Stimulated activated naive B cell treated with anti-CD40 and anti-IgM and Interleukin-4, amounts not matched to agents 10 μg/mL and 1 μg/mL and 100 μg/mL, for 72 hours (primary cell): ENCODE results near the gene MDH1B.
"Not testable (repeated sequence)": the region's sequence is repeated elsewhere in the genome, so short reads cannot be mapped to it uniquely, and the experiment has no call there.

Source experiments
- ATAC-seq, 2 donors: fragments of 150-1000 bp; cut with Tn5 transposase; replicated peaks; 2 replicates each; pipeline ENCODE4 v1.10.0; 2021; ENCODE audit warnings: moderate library complexity in 1 of 2
- DNase-seq: peaks from one replicate; pipeline ENCODE4 v3.0.0; 2021
- H3K27ac Mint-ChIP-seq: one replicate; pipeline ENCODE4 v1.8.0; 2022; ENCODE audit warnings: mild to moderate bottlenecking, mixed read lengths
- H3K27me3 Mint-ChIP-seq, 2 donors: one replicate each; pipeline ENCODE4 v1.8.0; 2022; ENCODE audit warnings: mixed read lengths in 2 of 2
- H3K36me3 Mint-ChIP-seq, 2 donors: one replicate each; pipeline ENCODE4 v1.8.0; 2022; ENCODE audit warnings: mixed read lengths in 2 of 2, mild to moderate bottlenecking in 1 of 2
- H3K4me1 Mint-ChIP-seq, 2 donors: one replicate each; pipeline ENCODE4 v1.8.0; 2022; ENCODE audit warnings: mixed read lengths in 2 of 2, mild to moderate bottlenecking in 1 of 2
- H3K4me3 Mint-ChIP-seq, 2 donors: one replicate each; pipeline ENCODE4 v1.8.0; 2022; ENCODE audit warnings: mild to moderate bottlenecking in 2 of 2, mixed read lengths in 2 of 2, moderate library complexity in 1 of 2
- H3K9me3 Mint-ChIP-seq, 2 donors: one replicate each; pipeline ENCODE4 v1.8.0; 2022; ENCODE audit warnings: mixed read lengths in 2 of 2, mild to moderate bottlenecking in 1 of 2

The MDH1B gene

GRCh38 chr2:206765242-206766056 lies at the start of gene MDH1B, which contains the start of gene FASTKD2:
Gene MDH1B, minus strand, starts transcription at chr2:206765328. Its CDS starts 57 bp downstream, at chr2:206765271.
Gene FASTKD2, plus strand, starts transcription at chr2:206765606. Its CDS starts 1,088 bp downstream, at chr2:206766694.
- peak; percentile 87 for DNase-seq
- Mint-ChIP-seq H3K27me3 (no peaks in the 10 kb centered on the region), H3K4me1 (peaks cover 16 to 30% of the 10 kb centered on the region in 2 donors), H3K27ac (peak within 1 kb of the TSS; percentile 98), H3K4me3 (peak within 1 kb of the TSS; percentile 90 to 93), H3K36me3 (peaks cover 7 to 16% of the 10 kb centered on the region in 2 donors), H3K9me3 (no peaks in the 10 kb centered on the region)
- peak; percentile 91 to 93 for ATAC-seq

DNA sequence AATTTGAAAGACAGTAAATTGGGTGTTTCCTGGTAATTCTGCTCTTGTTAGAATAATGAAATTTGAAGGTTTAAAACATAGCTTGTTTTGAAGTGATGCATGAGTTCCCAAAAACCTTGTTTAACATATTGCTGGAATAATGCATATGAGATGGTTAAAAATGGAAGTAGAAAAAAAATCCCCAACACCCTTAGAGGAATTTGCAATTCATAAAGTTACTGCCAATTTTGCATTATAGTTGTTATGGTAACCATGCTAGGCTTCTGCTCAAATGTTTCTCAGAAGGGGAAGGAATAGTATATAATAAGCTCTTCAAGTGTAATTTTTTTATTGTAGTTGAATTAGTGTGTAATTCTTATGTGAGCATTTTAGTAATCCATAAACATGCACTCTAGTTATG lies 49.4 kb upstream of the MDH1B start:
- Mint-ChIP-seq H3K4me1 (no peaks in the 10 kb centered on the region), H3K27ac (no peak overlapping the region), H3K36me3 (peaks cover 12 to 31% of the 10 kb centered on the region in 2 donors), H3K4me3 (no peak overlapping the region), H3K9me3 (no peaks in the 10 kb centered on the region), H3K27me3 (no peaks in the 10 kb centered on the region)
- no peak for ATAC-seq
- no peak for DNase-seq

DNA sequence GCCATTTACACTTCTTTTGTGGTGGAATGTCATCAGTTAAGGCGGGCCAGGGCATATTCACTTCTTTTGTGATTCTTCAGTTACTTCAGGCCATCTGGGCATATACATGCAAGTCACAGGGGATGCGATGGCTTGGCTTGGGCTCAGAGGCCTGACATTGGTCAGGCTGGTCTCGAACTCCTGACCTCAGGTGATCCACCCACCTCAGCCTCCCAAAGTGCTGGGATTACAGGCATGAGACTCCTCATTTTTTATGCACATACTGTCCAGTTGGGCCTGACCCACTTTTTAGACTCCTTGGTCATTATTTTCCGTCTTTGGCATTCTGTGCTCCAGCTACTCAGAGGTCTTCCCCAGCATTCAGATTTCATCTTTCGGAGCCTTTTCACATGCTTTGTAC lies 47.3 kb upstream of the MDH1B start:
- not testable (repeated sequence) for H3K27ac Mint-ChIP-seq, H3K27me3 Mint-ChIP-seq, DNase-seq, H3K4me1 Mint-ChIP-seq, ATAC-seq, H3K4me3 Mint-ChIP-seq, H3K9me3 Mint-ChIP-seq
- H3K36me3 Mint-ChIP-seq = peaks cover 12 to 28% of the 10 kb centered on the region in 2 donors

GRCh38 chr2:206807624-206808023 lies 42.5 kb upstream of the MDH1B start:
- not testable (repeated sequence) for H3K9me3 Mint-ChIP-seq, ATAC-seq, H3K4me1 Mint-ChIP-seq, DNase-seq, H3K27me3 Mint-ChIP-seq, H3K4me3 Mint-ChIP-seq, H3K27ac Mint-ChIP-seq
- peaks cover 4 to 31% of the 10 kb centered on the region in 2 donors for H3K36me3 Mint-ChIP-seq

GRCh38 chr2:206805887-206806607 lies 40.9 kb upstream of the MDH1B start:
- H3K4me3 Mint-ChIP-seq = no peak overlapping the region

GRCh38 chr2:206804326-206804725 lies 39.2 kb upstream of the MDH1B start:
- H3K27ac Mint-ChIP-seq = no peak overlapping the region
- ATAC-seq (no peak), DNase-seq (no peak)
- peaks cover 5 to 36% of the 10 kb centered on the region in 2 donors for H3K36me3 Mint-ChIP-seq
- no peak overlapping the region for H3K4me3 Mint-ChIP-seq
- no peaks in the 10 kb centered on the region for H3K27me3 Mint-ChIP-seq
- H3K9me3 Mint-ChIP-seq = no peaks in the 10 kb centered on the region
- H3K4me1 Mint-ChIP-seq = peaks cover 6 to 10% of the 10 kb centered on the region in 2 donors

More at GRCh38 chr2:206805887-206806607, 40.9 kb upstream of the MDH1B start:
- Mint-ChIP-seq H3K4me1 (peaks cover 0 to under 1% of the 10 kb centered on the region in 2 donors), H3K27ac (no peak overlapping the region), H3K36me3 (peaks cover 2 to 32% of the 10 kb centered on the region in 2 donors), H3K9me3 (no peaks in the 10 kb centered on the region), H3K27me3 (no peaks in the 10 kb centered on the region)
- no peak for ATAC-seq
- DNase-seq = no peak

DNA sequence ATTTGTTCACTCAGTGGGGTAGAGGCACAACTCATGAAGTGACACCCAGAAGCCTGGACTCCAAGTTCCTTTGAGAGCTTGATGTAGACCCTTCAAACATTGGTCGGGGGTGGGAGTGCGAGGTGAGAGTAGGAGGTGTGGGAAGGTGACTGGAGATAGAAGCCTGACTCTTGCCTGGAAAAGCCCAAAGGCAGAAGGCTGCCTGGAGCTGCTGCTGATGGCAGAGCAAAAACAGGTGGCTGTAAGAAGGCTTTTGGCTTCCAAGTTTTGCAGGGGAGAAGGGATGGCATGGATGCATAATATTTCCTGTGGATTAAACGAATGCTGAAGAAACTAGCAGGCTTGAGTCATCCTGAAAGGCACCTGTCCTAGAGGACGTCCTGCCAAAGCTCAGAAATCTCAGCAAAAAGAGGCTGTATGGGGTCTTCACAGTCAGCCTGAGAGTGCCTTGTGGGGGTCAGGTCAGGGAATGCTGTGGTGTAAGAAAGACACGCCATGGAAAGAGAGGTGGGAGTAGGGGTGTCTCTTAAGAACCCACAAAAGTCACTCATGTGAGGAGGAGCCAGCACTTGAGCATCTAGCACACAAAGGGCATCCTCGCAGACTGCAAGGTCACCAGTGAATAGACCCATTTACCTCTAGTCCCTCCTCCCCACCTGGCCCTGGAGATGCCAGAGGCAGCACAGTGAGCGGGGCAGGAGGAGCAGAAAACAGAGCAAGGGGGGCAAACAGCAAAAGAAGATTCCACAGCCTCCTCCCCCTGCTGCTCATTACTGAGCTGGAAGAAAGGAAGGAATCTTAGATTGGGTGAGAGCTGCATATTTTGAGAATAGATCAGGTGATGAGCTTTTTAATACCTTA lies 37.8 kb upstream of the MDH1B start:
- Mint-ChIP-seq H3K9me3 (no peaks in the 10 kb centered on the region), H3K27ac (peak overlapping the region; percentile 62), H3K4me3 (no peak overlapping the region), H3K27me3 (no peaks in the 10 kb centered on the region), H3K36me3 (peaks cover 8 to 40% of the 10 kb centered on the region in 2 donors), H3K4me1 (peaks cover 11 to 15% of the 10 kb centered on the region in 2 donors)
- no peak for DNase-seq
- ATAC-seq = no peak

- Mint-ChIP-seq H3K4me1 (peaks cover 12 to 17% of the 10 kb centered on the region in 2 donors), H3K9me3 (no peaks in the 10 kb centered on the region), H3K36me3 (peaks cover 8 to 37% of the 10 kb centered on the region in 2 donors), H3K27ac (no peak overlapping the region), H3K27me3 (no peaks in the 10 kb centered on the region), H3K4me3 (no peak overlapping the region)
- ATAC-seq = no peak
- DNase-seq = no peak
Observed at GRCh38 chr2:206801418-206802189, 36.5 kb upstream of the MDH1B start.

DNA sequence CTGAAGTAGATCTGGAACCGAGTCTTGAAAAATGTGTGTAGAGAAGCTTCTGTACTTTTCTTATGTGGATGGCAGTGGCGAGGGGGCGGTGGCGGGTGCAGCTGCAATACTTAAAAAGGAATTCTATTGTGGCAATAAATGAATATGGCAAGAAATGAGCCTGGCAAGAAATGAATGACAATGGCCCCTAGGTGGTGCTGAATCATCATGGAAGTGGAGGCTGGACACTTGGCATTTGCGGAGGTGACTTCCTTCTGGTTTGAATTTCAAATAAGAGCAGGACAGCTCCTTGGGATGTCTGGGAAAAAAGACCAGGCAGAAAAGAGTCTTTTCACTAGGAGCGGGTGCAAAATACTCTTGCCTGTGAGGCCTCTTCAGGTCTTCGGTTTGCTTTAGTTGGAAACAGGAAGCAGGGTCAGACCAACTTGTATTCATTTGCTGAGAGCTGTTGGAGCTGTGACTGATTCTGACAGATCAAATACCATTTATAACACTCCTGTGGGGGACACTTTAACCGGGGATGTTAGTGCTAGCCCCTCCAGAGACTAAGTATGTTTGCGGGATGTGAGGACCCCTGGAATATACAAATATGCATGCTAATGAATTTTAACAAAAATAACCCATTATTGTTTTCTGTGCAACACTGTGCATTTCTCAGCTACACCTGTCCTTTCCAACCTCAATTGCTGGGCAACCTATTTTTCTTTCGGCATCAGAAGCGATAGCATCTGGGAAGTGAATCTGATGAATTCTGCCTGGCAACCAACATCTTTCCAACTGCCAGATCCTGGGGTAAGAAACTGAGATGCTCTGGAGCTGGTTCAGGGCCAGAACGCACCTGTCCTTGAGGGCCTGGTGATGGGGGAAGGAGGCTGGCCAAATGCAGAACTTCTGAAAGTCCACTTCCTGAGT lies 35.6 kb upstream of the MDH1B start:
- H3K27me3 Mint-ChIP-seq = no peaks in the 10 kb centered on the region
- H3K27ac Mint-ChIP-seq = no peak overlapping the region
- peaks cover 8 to 36% of the 10 kb centered on the region in 2 donors for H3K36me3 Mint-ChIP-seq

GRCh38 chr2:206799083-206799482 lies 34.0 kb upstream of the MDH1B start:
- Mint-ChIP-seq H3K27ac (no peak overlapping the region), H3K4me1 (peaks cover 12 to 17% of the 10 kb centered on the region in 2 donors), H3K4me3 (no peak overlapping the region), H3K27me3 (no peaks in the 10 kb centered on the region), H3K9me3 (no peaks in the 10 kb centered on the region), H3K36me3 (peaks cover 17 to 40% of the 10 kb centered on the region in 2 donors)
- peak in 1 of 2 donors; percentile 44 for ATAC-seq
- no peak for DNase-seq

More for the DNA sequence above, 35.6 kb upstream of the MDH1B start:
- peak; percentile 60 to 71 for ATAC-seq
- peak; percentile 21 for DNase-seq
- peak overlapping the region in 1 of 2 donors; percentile 75 for H3K4me3 Mint-ChIP-seq
- no peaks in the 10 kb centered on the region for H3K9me3 Mint-ChIP-seq
- H3K4me1 Mint-ChIP-seq = peaks cover 12 to 17% of the 10 kb centered on the region in 2 donors

GRCh38 chr2:206798000-206798399 lies 32.9 kb upstream of the MDH1B start:
- Mint-ChIP-seq H3K9me3 (no peaks in the 10 kb centered on the region), H3K36me3 (peaks cover 17 to 37% of the 10 kb centered on the region in 2 donors), H3K4me1 (peaks cover 12 to 17% of the 10 kb centered on the region in 2 donors), H3K27ac (peak overlapping the region; percentile 15), H3K27me3 (no peaks in the 10 kb centered on the region), H3K4me3 (peak overlapping the region in 1 of 2 donors; percentile 2)
- DNase-seq (no peak), ATAC-seq (peak; percentile 81 to 83)

DNA sequence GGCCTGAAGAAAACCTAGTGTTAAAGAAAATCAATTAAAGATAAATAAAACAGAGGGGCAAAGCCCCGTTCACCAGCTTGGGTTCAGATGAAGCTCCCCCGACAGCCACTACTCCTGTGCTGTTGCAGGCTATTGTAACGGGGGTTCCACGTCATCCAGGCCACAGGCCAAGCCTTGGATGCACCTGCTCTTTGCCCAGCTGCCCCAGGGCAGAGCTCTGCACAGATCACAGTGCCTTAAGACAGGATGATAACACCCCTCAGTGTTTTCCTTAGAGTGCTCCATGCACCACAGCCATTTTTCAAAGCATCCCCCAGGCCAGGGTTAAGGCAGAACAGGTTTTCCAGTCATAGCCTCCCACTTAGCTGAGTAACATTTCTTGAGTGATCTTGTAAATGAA lies 32.2 kb upstream of the MDH1B start:
- Mint-ChIP-seq H3K27ac (no peak overlapping the region), H3K4me1 (peaks cover 12 to 21% of the 10 kb centered on the region in 2 donors)

More for the DNA sequence above, 32.2 kb upstream of the MDH1B start:
- ATAC-seq (no peak), DNase-seq (no peak)
- Mint-ChIP-seq H3K4me3 (no peak overlapping the region), H3K27me3 (no peaks in the 10 kb centered on the region), H3K36me3 (peaks cover 18 to 37% of the 10 kb centered on the region in 2 donors), H3K9me3 (no peaks in the 10 kb centered on the region)
